T-helper 1 cell treated with Interleukin-12 subunit alpha and Interleukin-12 subunit beta and Interleukin-4 antibody, amounts not matched to agents 30 ng/mL and 1 ng/mL, for 36 hours (primary cell): ENCODE data around the gene MEGF9. TPM values are rescaled to one million over a fixed set of nuclear protein-coding genes. Genes with fewer than 3 reads are reported as not detected.
"Not testable (repeated sequence)": the region's sequence is repeated elsewhere in the genome, so short reads cannot be mapped to it uniquely, and the experiment has no call there.

Experiments used
- intact Hi-C: fragments of 100-400 bp; cut with micrococcal nuclease; formaldehyde crosslinking; loops from one replicate; pipeline ENCODE4 v1.15.1; 2024
- total RNA-seq: library from RNA; stranded (reverse); gene quantifications from 2 replicates; pipeline ENCODE4 v1.2.3, GENCODE V29; 2022

MEGF9 gene
- total RNA-seq, 1 donor from 2014 or later = 10.1 TPM

GRCh38 chr9:120628925-120629497 is 85.3 kb downstream of the MEGF9 start:
- intact Hi-C loops = not testable (repeated sequence)

GRCh38 chr9:120628207-120628924 is 85.9 kb downstream of the MEGF9 start:
- intact Hi-C loops = no loop called here

- intact Hi-C loops = no loop called here
Measured at GRCh38 chr9:120627073-120627472, 87.2 kb downstream of the MEGF9 start.

- intact Hi-C loops = no loop called here
Measured at GRCh38 chr9:120626512-120626911, 87.8 kb downstream of the MEGF9 start.

GRCh38 chr9:120625222-120625621 is 89.0 kb downstream of the MEGF9 start:
- intact Hi-C loops = no loop called here

- intact Hi-C loops = no loop called here
Measured at GRCh38 chr9:120622790-120623189, 91.5 kb downstream of the MEGF9 start.

GRCh38 chr9:120621941-120622340 is 92.3 kb downstream of the MEGF9 start:
- intact Hi-C loops = no loop called here

- intact Hi-C loops = loop anchor here (1.0 to 2.0 kb wide), 4 partner anchors 39 to 440 kb away; partner anchors contain the start of genes CDK5RAP2 and MEGF9
Measured at GRCh38 chr9:120619751-120620655, 94.3 kb downstream of the MEGF9 start.

- intact Hi-C loops = no loop called here
Measured at GRCh38 chr9:120616966-120617935, 97.0 kb downstream of the MEGF9 start.

- intact Hi-C loops = no loop called here
Measured at GRCh38 chr9:120612218-120612617, 102.1 kb downstream of the MEGF9 start.

- intact Hi-C loops = no loop called here
Measured at GRCh38 chr9:120611690-120612068, 102.6 kb downstream of the MEGF9 start.

- intact Hi-C loops = no loop called here
Measured at GRCh38 chr9:120610975-120611689, 103.1 kb downstream of the MEGF9 start.

- intact Hi-C loops = no loop called here
Measured at GRCh38 chr9:120609636-120610035, 104.6 kb downstream of the MEGF9 start.

- intact Hi-C loops = no loop called here
Measured at GRCh38 chr9:120608421-120608820, 105.8 kb downstream of the MEGF9 start.

GRCh38 chr9:120603591-120603990 is 110.7 kb downstream of the MEGF9 start:
- intact Hi-C loops = no loop called here

- intact Hi-C loops = no loop called here
Measured at GRCh38 chr9:120603010-120603409, 111.3 kb downstream of the MEGF9 start.

- intact Hi-C loops = no loop called here
Measured at GRCh38 chr9:120593955-120594277, 120.4 kb downstream of the MEGF9 start.

GRCh38 chr9:120593250-120593954 is 120.9 kb downstream of the MEGF9 start:
- intact Hi-C loops = no loop called here

- intact Hi-C loops = no loop called here
Measured at GRCh38 chr9:120592210-120592609, 122.1 kb downstream of the MEGF9 start.

GRCh38 chr9:120587328-120587727 is 126.9 kb downstream of the MEGF9 start:
- intact Hi-C loops = loop anchor here (10.0 kb wide), 1 partner anchor 787 kb away; the partner anchor contains the start of gene STOM
